GM12874 (cell line): ENCODE measurements around the gene DPAGT1.

Experiments used
- TF ChIP-seq, protein P1 (sequence below): IDR thresholded peaks from 2 replicates; pipeline ENCODE4 v1.5.1; 2011; ENCODE audit warnings: low read depth, mild to moderate bottlenecking, control low read depth, low read length, moderate library complexity; ENCODE audit not compliant: insufficient read depth

The DPAGT1 gene

DNA sequence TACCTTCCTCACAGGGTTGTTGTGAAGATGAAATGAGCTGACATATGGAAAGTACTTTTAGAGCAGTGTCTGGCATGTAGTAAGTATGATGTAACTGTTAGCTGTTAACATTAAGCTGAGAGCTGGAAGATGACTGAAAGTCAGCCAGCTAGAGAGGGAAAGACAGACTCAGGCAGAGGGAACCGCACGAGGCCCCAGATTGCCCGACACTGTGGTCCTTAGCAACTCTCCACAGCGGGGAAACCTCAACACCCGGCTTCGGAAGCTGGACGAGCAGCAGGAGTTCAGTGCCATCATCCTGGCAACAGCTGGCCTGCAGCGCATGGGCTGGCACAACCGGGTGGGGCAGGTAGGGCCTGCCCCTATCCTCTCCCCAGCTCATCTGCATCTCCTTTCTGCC, 10.5 kb downstream of the DPAGT1 start:
- TF ChIP-seq, protein P1, sequence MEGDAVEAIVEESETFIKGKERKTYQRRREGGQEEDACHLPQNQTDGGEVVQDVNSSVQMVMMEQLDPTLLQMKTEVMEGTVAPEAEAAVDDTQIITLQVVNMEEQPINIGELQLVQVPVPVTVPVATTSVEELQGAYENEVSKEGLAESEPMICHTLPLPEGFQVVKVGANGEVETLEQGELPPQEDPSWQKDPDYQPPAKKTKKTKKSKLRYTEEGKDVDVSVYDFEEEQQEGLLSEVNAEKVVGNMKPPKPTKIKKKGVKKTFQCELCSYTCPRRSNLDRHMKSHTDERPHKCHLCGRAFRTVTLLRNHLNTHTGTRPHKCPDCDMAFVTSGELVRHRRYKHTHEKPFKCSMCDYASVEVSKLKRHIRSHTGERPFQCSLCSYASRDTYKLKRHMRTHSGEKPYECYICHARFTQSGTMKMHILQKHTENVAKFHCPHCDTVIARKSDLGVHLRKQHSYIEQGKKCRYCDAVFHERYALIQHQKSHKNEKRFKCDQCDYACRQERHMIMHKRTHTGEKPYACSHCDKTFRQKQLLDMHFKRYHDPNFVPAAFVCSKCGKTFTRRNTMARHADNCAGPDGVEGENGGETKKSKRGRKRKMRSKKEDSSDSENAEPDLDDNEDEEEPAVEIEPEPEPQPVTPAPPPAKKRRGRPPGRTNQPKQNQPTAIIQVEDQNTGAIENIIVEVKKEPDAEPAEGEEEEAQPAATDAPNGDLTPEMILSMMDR: no peak

DNA sequence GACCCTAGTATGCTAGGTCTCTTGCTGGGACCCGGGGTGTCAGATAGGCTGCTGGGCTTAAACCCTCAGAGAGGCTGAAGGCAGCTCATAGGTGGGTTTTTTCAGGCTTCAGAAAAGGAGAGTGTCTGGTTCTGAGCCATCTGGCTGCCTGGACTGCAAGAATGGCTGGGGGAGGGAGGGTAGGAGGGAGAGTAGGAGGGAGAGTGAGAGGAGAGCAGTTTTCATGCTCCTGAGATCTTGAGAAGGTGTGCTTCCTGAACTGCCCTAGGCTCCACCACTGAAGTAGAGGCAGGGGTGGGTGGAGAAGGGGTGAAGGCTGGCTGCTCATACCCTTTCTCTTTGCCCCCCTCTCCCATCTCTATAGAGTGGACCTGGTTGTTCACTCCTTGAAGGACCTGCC, 12.3 kb downstream of the DPAGT1 start:
- TF ChIP-seq, protein P1: no peak

DNA sequence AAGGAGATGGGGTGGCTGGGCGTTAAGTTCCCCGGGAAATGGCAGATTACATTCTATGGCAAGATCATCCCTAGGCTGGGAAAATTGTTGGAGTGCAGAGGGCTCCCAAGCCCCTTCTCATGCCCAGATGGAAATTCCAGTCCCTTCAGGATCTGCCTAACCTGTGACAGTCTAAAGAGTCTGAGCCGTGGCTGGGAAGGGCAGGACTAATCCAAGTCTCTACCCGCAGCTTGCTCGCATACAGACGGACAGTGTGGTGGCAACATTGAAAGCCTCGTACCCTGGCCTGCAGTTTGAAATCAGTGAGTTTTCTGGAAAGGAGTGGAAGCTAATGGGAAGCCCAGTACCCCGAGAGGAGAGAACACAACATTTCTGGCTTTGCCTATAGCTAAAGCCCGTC, 13.2 kb downstream of the DPAGT1 start:
- TF ChIP-seq, protein P1: no peak

DNA sequence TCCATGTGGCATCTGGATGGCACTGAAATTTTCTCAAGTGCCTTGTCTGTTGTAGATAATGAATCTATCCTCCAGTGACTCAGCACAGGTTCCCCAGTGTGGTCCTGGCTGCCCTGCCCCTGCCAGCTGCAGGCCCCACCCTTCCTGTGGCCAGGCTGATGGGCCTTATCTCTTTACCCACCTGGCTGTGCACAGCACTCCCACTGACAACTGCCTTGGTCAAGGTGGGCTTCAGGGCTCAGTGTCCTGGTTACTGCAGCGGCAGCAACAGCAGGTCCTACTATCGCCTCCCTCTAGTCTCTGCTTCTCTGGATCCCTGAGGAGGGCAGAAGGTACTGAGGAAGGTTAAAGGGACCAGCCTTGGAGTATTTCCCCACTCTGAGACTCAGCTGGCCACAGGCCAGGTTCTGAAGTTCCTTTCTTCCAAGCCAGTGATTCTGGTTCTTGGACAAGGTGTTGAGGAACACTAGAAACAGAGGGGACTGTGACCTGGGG, 13.9 kb downstream of the DPAGT1 start:
- TF ChIP-seq, protein P1: no peak

DNA sequence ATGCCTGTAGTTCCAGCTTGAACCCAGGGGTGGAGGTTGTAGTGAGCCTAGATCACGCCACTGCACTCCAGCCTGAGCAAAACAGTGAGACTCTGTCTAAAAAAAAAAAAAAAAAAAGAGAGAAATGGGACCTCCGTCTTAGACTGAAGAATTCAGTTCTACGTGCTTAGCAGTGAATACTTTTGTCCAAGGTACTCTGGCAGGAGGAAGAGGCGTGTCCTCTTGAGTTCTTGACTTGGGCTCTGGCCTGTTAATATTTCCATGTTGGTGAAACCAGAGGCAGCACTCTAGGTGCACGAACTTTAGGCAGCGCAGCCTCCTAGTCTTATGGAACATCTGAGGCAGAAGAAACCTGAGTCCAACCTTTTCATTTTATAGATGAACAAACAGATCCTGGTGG, 14.5 kb downstream of the DPAGT1 start:
- TF ChIP-seq, protein P1: no peak

DNA sequence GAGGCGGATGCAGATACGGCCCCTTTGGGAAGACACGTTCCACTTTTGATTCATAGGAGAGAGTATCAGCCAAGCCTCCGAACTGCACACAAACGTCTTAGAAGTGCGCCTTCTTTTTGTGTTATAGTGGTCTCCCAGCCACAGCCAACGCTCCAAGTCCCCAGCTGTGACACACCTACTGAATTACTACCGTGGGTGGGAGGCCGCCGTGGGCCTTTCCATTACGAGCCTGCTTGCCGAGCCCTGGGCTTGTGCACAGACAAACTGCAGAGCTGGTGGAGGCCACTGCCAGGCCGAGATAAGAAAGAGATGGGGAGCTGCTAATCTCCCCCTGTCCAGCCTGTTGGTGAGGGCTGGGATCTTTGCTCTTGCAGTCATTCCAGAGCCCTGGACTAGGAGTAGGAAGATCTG, 16.2 kb downstream of the DPAGT1 start:
- TF ChIP-seq, protein P1: no peak

DNA sequence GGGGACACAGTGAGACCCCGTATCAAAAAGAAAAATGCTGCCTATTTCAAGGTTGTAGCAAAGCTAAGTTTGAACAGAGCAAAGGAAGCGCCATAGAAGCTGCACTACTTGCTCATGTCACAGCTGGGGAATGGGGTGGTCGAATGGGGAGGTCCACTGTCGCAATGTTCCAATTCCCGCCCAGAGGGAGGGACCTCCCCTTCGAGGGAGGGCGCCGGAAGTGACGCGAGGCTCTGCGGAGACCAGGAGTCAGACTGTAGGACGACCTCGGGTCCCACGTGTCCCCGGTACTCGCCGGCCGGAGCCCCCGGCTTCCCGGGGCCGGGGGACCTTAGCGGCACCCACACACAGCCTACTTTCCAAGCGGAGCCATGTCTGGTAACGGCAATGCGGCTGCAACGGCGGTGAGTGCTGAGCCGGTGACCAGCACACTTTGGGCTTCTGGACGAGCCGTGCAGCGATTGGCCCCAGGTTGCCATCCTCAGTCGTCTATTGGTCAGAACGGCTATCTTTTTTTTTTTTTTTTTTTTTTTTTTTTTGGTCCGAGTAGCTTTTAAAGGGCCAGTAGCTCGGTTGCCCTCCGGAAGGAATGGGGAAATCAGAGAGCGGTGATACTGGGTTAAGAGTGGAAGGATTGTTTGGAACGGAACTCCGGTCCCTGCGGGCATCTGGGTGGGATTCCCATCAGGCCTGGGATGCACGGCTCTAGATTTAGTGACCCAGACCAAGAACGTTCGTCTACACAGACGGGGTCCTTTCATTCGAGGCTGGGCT, 16.8 kb downstream of the DPAGT1 start, which contains the start of gene HMBS:
Gene HMBS, plus strand, starts transcription at position 219 of the 774 bp plus-strand sequence. Its CDS starts 153 bp downstream, at position 372.
- TF ChIP-seq, protein P1: no peak
